Heart left ventricle (tissue), 13 donors: ENCODE measurements around the gene KCNH1.
"Not testable (repeated sequence)": the region's sequence is repeated elsewhere in the genome, so short reads cannot be mapped to it uniquely, and the experiment has no call there.

Experiments
- POLR2A ChIP-seq, 2 donors: fragments of 450-650 bp; IDR thresholded peaks; one replicate each; pipeline ENCODE4 v1.6.1; 2017; ENCODE audit warnings: antibody characterized with exemption in 2 of 2, mild to moderate bottlenecking in 2 of 2, moderate library complexity in 2 of 2
- TF ChIP-seq, protein P1 (sequence below), 12 donors: fragments of 200-600 bp; sonication (generic) in 4 of 12; IDR thresholded peaks; one replicate each; pipeline versions ENCODE4 v1.5.0 to v1.8.0; 2018 to 2022; ENCODE audit warnings: antibody characterized with exemption in 12 of 12, mild to moderate bottlenecking in 5 of 12
- donor health status: ischemic (EF 13 %, LVEDD 7.1; RV severe dilation, severe dysfunction).
- donor health status: DM: no; HTN: yes; CAD: no.
- donor health status: DM: no; HTN: no; CAD: no.
- donor health status: ischemic (EF 25% LVEDD 6.9; RV normal size, moderate dysfunction).
- donor health status: ischemic (EF 25% LVEDD 5.7; RV mildly dilated, moderate dysfunction).
- donor health status: ischemic (EF 35%, LVEDD 5.7; RV mildly dilated, moderate dysfunction).
- donor health status: nonischemic (EF 11% LVEDD 7.7; RV severe dilation, severe dysfunction).
- donor health status: DM: yes; HTN: yes; CAD: no.
- donor health status: PGD.
- donor health status: ischemic (EF 29% LVEDD 5.4; RV normal size, mild dysfunction).
- donor health status: nonischemic (EF 23%, LVEDD 6.1; RV moderate dilation, normal function).

DNA sequence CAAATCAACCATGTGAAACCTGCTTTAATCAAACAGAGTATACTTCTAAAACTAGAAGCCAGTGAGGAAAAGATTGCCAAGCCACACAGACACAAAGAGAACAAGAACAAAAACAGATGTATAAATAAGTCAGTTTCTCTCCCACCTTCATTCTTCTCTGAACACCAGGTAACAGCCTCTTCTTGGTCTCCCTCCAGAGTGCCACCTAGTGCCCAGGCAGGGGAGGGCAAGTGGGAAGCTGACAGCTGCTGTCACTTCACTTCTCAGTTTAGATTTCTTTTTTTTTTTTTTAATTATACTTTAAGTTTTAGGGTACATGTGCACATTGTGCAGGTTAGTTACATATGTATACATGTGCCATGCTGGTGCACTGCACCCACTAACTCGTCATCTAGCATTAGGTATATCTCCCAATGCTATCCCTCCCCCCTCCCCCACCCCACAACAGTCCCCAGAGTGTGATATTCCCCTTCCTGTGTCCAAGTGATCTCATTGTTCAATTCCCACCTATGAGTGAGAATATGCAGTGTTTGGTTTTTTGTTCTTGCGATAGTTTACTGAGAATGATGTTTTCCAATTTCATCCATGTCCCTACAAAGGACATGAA, 183.9 kb downstream of the KCNH1 start:
- TF ChIP-seq POLR2A (IDR thresholded peaks at IDR 0.05) = not testable (repeated sequence)
- TF ChIP-seq, protein P1, sequence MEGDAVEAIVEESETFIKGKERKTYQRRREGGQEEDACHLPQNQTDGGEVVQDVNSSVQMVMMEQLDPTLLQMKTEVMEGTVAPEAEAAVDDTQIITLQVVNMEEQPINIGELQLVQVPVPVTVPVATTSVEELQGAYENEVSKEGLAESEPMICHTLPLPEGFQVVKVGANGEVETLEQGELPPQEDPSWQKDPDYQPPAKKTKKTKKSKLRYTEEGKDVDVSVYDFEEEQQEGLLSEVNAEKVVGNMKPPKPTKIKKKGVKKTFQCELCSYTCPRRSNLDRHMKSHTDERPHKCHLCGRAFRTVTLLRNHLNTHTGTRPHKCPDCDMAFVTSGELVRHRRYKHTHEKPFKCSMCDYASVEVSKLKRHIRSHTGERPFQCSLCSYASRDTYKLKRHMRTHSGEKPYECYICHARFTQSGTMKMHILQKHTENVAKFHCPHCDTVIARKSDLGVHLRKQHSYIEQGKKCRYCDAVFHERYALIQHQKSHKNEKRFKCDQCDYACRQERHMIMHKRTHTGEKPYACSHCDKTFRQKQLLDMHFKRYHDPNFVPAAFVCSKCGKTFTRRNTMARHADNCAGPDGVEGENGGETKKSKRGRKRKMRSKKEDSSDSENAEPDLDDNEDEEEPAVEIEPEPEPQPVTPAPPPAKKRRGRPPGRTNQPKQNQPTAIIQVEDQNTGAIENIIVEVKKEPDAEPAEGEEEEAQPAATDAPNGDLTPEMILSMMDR (IDR thresholded peaks at IDR 0.05) = peak; percentile 23 to 56 (median 41)
